Astrocyte (in vitro differentiated cells and primary cell): ENCODE measurements around the gene NT5E.

Experiments used
- EZH2 ChIP-seq: IDR thresholded peaks from 2 replicates; pipeline ENCODE4 v1.6.1; 2012; ENCODE audit warnings: mild to moderate bottlenecking, low read length, inconsistent platforms; ENCODE audit not compliant: insufficient read depth
- TF ChIP-seq, protein P1 (sequence below): IDR thresholded peaks from 2 replicates; pipeline ENCODE4 v1.5.1; 2011; ENCODE audit warnings: low read depth, mild to moderate bottlenecking, inconsistent platforms, low read length, moderate library complexity; ENCODE audit not compliant: insufficient read depth

DNA sequence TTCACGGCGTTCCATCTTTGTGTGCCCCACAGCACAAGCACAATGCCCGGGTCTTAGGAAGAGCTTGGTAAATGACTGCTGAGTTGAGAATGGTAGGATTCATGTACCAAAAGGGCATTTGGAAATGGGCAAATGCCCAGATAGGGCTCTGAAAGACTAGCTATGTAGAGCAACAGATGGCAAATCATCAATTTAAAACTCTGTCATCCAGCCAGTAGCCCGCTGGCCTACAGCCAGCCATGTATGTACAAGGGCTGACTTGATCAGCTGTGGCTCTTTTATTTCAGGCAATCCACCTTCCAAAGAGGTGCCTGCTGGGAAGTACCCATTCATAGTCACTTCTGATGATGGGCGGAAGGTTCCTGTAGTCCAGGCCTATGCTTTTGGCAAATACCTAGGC is 35.1 kb downstream of the NT5E start:
- TF ChIP-seq, protein P1, sequence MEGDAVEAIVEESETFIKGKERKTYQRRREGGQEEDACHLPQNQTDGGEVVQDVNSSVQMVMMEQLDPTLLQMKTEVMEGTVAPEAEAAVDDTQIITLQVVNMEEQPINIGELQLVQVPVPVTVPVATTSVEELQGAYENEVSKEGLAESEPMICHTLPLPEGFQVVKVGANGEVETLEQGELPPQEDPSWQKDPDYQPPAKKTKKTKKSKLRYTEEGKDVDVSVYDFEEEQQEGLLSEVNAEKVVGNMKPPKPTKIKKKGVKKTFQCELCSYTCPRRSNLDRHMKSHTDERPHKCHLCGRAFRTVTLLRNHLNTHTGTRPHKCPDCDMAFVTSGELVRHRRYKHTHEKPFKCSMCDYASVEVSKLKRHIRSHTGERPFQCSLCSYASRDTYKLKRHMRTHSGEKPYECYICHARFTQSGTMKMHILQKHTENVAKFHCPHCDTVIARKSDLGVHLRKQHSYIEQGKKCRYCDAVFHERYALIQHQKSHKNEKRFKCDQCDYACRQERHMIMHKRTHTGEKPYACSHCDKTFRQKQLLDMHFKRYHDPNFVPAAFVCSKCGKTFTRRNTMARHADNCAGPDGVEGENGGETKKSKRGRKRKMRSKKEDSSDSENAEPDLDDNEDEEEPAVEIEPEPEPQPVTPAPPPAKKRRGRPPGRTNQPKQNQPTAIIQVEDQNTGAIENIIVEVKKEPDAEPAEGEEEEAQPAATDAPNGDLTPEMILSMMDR = no peak
- no peak for TF ChIP-seq EZH2
